Spleen (tissue), 11 donors: ENCODE results near the gene IL17RB. TPM values are rescaled to one million over a fixed set of nuclear protein-coding genes. Genes with fewer than 3 reads are reported as not detected.

ENCODE experiments used
- DNase-seq: peaks from one replicate; pipeline ENCODE4 v3.0.0-alpha.2; 2020
- H3K27ac ChIP-seq, 8 donors: fragments of 200-600 bp; sonication (generic) in 7 of 8; 1 replicate in 4 of 8; 2 replicates in 4 of 8; pipeline versions ENCODE4 v1.5.0 to v1.8.0; 2016 to 2021; ENCODE audit warnings: inconsistent platforms in 4 of 8, mild to moderate bottlenecking in 4 of 8, moderate library complexity in 1 of 8
- H3K27me3 ChIP-seq, 7 donors: fragments of 200-600 bp; sonication (generic) in 6 of 7; replicated peaks in 1 of 7; 1 replicate in 4 of 7; 2 replicates in 3 of 7; pipeline versions ENCODE4 v1.5.0 to v1.8.0; 2016 to 2021; ENCODE audit warnings: inconsistent platforms in 3 of 7, mild to moderate bottlenecking in 1 of 7
- H3K36me3 ChIP-seq, 6 donors: fragments of 200-600 bp; sonication (generic) in 5 of 6; 1 replicate in 4 of 6; 2 replicates in 2 of 6; pipeline versions ENCODE4 v1.5.0 to v1.8.0; 2016 to 2021; ENCODE audit warnings: inconsistent platforms in 2 of 6
- H3K4me1 ChIP-seq, 6 donors: fragments of 200-600 bp; sonication (generic) in 5 of 6; 1 replicate in 3 of 6; 2 replicates in 3 of 6; pipeline versions ENCODE4 v1.5.0 to v1.8.0; 2016 to 2021; ENCODE audit warnings: inconsistent platforms in 3 of 6
- H3K4me3 ChIP-seq, 8 donors: fragments of 200-600 bp; sonication (generic) in 7 of 8; 1 replicate in 4 of 8; 2 replicates in 4 of 8; pipeline versions ENCODE4 v1.5.0 to v1.8.0; 2016 to 2021; ENCODE audit warnings: inconsistent platforms in 4 of 8, mild to moderate bottlenecking in 4 of 8, moderate library complexity in 2 of 8
- H3K9me3 ChIP-seq, 8 donors: fragments of 200-600 bp; sonication (generic) in 7 of 8; 1 replicate in 4 of 8; 2 replicates in 4 of 8; pipeline versions ENCODE4 v1.5.0 to v1.8.0; 2016 to 2021; ENCODE audit warnings: inconsistent platforms in 4 of 8
- POLR2A ChIP-seq, 3 donors: fragments of 450-650 bp; IDR thresholded peaks; one replicate each; pipeline ENCODE4 v1.5.1; 2017; ENCODE audit warnings: antibody characterized with exemption in 3 of 3, mild to moderate bottlenecking in 1 of 3
- POLR2AphosphoS5 ChIP-seq, 3 donors: sonication (generic); formaldehyde crosslinking; IDR thresholded peaks; one replicate each; pipeline ENCODE4 v1.5.1; 2017; ENCODE audit warnings: antibody characterized with exemption in 3 of 3
- WGBS, 5 donors: extraction: QIAGEN DNeasy Blood & Tissue Kit in 3 of 5; methylation state at CpG; one replicate each; pipeline versions ENCODE4 v1.1.5 to v1.1.7; 2013 to 2018; 5-methylcytosine and 5-hydroxymethylcytosine counted together
- intact Hi-C: fragments of 100-400 bp; cut with DNase I; formaldehyde crosslinking; loops from one replicate; pipeline ENCODE4 v1.15.0; 2023; ENCODE audit warnings: low total_unique reads
- polyA plus RNA-seq, 3 donors: library from polyadenylated mRNA; stranded (reverse); fragments of 200-250 nt; gene quantifications; one replicate each; pipeline ENCODE4 v1.2.1, GENCODE V29; 2013
- total RNA-seq, 7 donors: library from RNA; depleted of rRNA in 3 of 7; stranded (reverse); fragments of >200 nt in 3 of 7; fragmentation: NEBNext Ultra II Directional in 4 of 7; extraction: Animal tissue kit (Norgen Biotek cat#: 25700) in 4 of 7; gene quantifications; one replicate each; pipeline versions ENCODE4 v1.1.0 to v1.2.1, GENCODE V29; 2016 to 2021
- TF ChIP-seq, protein P1 (sequence below), 11 experiments: fragments of 200-600 bp in 7 of 11; fragments of 450-650 bp in 4 of 11; sonication (generic) in 4 of 11; IDR thresholded peaks in 8 of 11; conservative IDR thresholded peaks in 3 of 11; 1 replicate in 7 of 11; 2 replicates in 4 of 11; pipeline versions ENCODE4 v1.4.0 to v1.8.0; 2016 to 2021; ENCODE audit warnings: antibody characterized with exemption in 11 of 11, inconsistent platforms in 4 of 11, mild to moderate bottlenecking in 1 of 11
- donor health status: healthy with polysubstance abuse.
- donor health status: DM: no; HTN: no; CAD: no; lungs with moderate emphysema.
- donor health status: DM: no; HTN: no; CAD: no.
- donor health status: Bipolar disorder and iron deficiency.
- donor health status: healthy.
- donor health status: DM: no; HTN: no; CAD: no.
- donor health status: DM: yes; HTN: yes; CAD: no.

Gene IL17RB
- total and polyA plus RNA-seq, 10 donors: 0.13 to 0.59 (median 0.26) TPM; not detected in 2

DNA sequence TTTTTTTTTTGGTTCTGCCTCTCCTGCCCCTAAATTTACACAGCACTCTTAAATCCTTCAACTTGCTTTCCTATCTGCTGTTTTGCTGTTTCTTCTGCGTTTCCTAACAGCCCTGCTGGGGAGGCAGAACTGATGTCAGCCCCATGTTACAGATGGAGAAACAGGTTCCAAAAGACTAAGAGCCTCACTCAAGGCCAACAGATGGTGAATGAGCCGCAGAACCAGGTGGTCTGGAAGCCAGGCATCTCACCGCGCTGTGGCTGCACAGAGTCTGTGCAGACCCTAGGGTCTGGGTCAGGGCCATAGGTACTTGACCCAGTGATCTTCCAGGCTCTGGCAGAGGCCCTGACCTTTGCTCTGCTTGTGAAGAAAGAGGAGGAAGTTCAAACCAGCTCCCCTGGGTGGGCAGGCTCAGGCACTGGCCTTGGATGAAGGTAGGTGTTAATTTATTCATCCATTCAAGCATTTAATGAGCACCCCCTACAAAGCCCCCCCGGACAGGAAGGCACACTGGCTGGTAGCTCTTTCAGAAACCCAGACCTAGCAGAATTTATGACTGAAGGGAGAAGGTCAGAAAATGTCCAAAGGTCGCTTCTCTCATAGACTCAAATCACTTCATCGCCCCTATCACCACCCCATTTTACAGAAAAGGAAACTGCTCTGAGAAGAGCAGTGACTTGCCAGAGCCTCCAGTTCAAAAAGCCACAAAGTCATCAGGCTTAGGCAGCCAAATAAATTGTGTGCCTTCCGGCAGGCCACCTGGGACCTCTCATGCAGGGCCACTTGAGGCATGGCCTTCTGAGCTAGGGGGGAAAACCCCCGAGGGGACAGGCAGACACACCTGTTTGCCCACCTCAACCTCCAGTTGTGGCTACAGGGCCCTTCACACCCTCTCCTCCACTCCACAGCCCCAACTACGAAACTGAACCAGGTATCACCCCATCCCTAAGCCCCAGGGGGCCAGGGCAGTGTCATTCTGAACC lies 2.9 kb upstream of the IL17RB start:
- Histone ChIP-seq H3K4me3 (no peak overlapping the region), H3K9me3 (no peaks in the 10 kb centered on the region), H3K36me3 (no peaks in the 10 kb centered on the region), H3K4me1 (peaks cover 0 to 27% (median 17%) of the 10 kb centered on the region in 6 donors), H3K27ac (no peak overlapping the region), H3K27me3 (peaks cover 0 to 53% (median 33%) of the 10 kb centered on the region in 7 donors)
- 58 to 77% (median 72%) methylated on average over 7 to 10 of the region's 10 CpGs for WGBS, 5 donors
- no peak for DNase-seq
- TF ChIP-seq, protein P1, sequence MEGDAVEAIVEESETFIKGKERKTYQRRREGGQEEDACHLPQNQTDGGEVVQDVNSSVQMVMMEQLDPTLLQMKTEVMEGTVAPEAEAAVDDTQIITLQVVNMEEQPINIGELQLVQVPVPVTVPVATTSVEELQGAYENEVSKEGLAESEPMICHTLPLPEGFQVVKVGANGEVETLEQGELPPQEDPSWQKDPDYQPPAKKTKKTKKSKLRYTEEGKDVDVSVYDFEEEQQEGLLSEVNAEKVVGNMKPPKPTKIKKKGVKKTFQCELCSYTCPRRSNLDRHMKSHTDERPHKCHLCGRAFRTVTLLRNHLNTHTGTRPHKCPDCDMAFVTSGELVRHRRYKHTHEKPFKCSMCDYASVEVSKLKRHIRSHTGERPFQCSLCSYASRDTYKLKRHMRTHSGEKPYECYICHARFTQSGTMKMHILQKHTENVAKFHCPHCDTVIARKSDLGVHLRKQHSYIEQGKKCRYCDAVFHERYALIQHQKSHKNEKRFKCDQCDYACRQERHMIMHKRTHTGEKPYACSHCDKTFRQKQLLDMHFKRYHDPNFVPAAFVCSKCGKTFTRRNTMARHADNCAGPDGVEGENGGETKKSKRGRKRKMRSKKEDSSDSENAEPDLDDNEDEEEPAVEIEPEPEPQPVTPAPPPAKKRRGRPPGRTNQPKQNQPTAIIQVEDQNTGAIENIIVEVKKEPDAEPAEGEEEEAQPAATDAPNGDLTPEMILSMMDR (IDR thresholded peaks at IDR 0.05 in 8 of 11, conservative IDR thresholded peaks at IDR 0.05 in 3 of 11): no peak
- no peak for TF ChIP-seq POLR2AphosphoS5 (IDR thresholded peaks at IDR 0.05)
- no peak for TF ChIP-seq POLR2A (IDR thresholded peaks at IDR 0.05)
- intact Hi-C loops: no loop called here

DNA sequence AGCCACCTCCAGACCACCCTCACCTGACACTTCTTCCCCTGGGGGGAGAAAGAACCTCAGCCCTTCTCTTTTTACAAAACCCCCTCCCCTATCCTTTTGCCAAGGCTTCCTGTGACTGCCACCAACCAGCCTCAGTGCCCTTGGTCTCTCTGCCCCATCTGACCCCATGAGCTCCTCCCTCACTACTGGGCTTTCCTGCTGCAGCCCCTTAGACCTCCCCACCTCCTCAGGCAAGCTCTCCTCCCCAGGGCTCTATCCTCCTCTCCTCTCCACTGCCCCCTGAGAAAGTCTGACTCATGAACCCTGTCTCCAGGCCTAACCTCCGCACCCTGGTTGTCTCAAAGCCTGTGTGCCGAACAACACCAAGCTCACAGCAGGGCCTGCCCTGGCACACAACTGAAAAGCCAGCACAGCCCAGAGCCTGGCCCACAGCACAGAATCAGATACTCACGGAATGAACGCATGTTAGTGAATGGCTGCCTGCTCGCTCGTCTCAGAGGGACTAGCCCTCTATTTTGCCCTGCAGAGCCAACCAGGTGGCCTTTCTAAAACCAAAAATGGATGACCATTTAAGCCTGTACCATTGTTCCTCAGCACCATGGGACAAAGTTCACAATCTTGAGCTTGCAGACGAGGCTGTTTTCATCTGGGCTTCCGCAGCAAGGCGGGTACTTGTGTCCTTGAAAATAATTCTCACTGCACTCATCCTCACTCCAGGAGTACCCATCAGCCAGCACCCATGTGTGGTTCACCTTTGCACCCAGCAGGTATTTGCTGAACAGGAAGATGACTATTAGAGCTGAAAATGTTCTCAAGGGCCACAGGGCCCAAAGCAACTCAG lies 1.9 kb upstream of the IL17RB start:
- TF ChIP-seq, protein P1 (IDR thresholded peaks at IDR 0.05 in 8 of 11, conservative IDR thresholded peaks at IDR 0.05 in 3 of 11): no peak
- TF ChIP-seq POLR2A (IDR thresholded peaks at IDR 0.05): no peak
- TF ChIP-seq POLR2AphosphoS5 (IDR thresholded peaks at IDR 0.05): no peak
- WGBS, 5 donors: 79 to 94% (median 93%) methylated on average over 7 to 9 of the region's 9 CpGs
- no peak for DNase-seq
- intact Hi-C loops: no loop called here
- Histone ChIP-seq H3K4me3 (no peak overlapping the region), H3K4me1 (peaks cover 0 to 27% (median 17%) of the 10 kb centered on the region in 6 donors), H3K27ac (no peak overlapping the region), H3K27me3 (peaks cover 0 to 60% (median 34%) of the 10 kb centered on the region in 7 donors), H3K36me3 (no peaks in the 10 kb centered on the region), H3K9me3 (no peaks in the 10 kb centered on the region)

DNA sequence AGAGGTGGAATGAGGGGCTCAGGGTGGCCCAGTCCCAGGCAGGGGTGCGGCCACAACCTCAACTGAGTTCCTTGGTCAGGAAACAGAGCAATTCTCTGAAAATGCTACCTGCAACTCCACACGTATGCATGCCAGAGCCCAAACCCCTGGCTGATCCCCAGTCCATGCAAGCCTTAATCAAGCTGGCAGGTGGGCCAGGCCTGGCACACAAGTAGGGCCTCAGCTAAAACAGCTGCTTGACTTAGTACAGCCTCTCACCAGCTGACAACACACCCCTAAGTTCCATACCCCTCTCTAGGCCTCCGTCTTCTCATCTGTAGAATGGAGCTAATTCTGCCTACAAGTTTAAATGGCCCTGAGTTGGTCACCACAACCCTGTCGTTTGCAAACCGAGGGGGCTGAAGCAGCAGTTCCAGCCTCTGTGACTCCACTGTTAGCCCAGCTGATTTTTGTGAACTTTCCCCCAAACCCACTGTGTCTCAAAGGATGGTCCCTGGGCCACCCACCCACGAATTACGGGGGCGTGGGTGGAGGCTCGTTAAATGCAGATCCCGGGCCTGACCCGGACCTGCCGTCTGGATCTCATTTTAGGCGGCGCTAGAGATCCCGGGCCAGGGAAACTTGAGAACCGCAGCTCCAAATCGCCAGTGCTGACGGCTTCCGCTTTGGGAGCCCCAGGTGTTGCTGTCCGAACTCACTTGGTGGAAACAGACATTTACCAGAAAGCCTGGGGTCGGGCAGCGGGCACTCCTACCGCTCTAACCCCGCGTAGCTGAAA lies 1.1 kb upstream of the IL17RB start:
- no peak for TF ChIP-seq POLR2AphosphoS5 (IDR thresholded peaks at IDR 0.05)
- TF ChIP-seq, protein P1 (IDR thresholded peaks at IDR 0.05 in 8 of 11, conservative IDR thresholded peaks at IDR 0.05 in 3 of 11): no peak
- TF ChIP-seq POLR2A (IDR thresholded peaks at IDR 0.05): no peak
- WGBS, 5 donors: 17 to 57% (median 18%) methylated on average over 7 to 25 of the region's 25 CpGs
- H3K4me1 ChIP-seq: peaks cover 0 to 27% (median 17%) of the 10 kb centered on the region in 6 donors
- peak overlapping the region; percentile 37 to 71 (median 63) for H3K4me3 ChIP-seq
- DNase-seq: no peak
- no peaks in the 10 kb centered on the region for H3K36me3 ChIP-seq
- H3K9me3 ChIP-seq: no peaks in the 10 kb centered on the region
- peaks cover 0 to 66% (median 34%) of the 10 kb centered on the region in 7 donors for H3K27me3 ChIP-seq
- intact Hi-C loops: no loop called here
- H3K27ac ChIP-seq: peak overlapping the region in 1 of 8 donors; percentile 36
